SIG-M5 (cell line): ENCODE data around the gene PAFAH1B2.
"Not testable (repeated sequence)": the region's sequence is repeated elsewhere in the genome, so short reads cannot be mapped to it uniquely, and the experiment has no call there.

ENCODE experiments used
- DNase-seq: peaks from one replicate; lab custom pipeline; 2025; lab: John Stamatoyannopoulos, UW

The PAFAH1B2 gene

DNA sequence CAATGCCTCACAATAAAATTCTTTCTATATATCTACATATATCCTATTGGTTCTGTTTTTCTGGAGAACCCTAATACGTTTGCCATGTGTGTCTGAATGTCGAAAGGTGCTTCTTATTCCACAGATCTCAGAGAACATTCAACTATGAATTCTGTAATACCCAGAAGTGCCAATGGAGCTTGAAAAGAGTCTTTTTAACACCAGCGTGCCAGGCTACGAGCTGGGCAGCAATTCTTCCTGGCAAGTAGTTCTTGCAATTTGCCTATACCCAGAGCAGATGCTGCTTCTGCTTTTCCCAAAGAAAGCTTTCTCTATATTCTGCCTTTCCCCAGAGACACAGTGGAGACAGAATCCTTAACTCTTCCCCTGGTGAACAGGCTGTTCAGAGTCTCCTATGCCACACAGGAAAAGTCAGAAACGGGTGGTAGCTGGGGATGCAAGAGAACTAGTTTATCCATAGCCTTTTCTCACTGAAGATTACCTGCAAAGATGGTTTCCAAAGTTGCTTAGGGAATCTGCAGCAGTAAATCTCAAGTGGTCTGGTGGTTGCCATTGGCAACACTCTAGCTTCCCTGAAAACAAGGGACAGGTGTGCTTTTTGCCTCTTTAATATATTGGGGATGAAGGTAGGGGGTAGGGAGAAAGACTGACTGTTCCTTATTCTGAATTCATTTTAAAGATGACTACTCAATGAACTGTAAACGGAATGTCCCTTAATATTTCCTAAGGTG lies 16.8 kb upstream of the PAFAH1B2 start:
- DNase-seq: no peak

DNA sequence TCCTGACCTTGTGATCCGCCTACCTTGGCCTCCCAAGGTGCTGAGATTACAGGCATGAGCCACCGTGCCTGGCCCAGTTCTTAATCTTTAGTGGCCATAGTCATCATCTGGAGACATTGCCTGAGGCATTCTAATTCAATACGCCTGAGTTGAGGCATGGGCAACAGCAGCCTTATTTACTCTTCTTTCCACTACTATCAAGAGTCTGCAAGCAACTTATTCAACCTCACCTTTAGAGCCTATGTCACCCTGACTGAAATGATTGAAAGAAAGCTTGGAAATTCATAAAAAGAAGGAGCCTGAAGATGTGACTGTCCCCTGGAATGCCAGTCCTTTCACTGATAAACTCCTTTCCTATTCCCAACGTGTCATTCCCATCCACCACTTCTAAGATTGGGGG lies 15.8 kb upstream of the PAFAH1B2 start:
- DNase-seq: no peak

DNA sequence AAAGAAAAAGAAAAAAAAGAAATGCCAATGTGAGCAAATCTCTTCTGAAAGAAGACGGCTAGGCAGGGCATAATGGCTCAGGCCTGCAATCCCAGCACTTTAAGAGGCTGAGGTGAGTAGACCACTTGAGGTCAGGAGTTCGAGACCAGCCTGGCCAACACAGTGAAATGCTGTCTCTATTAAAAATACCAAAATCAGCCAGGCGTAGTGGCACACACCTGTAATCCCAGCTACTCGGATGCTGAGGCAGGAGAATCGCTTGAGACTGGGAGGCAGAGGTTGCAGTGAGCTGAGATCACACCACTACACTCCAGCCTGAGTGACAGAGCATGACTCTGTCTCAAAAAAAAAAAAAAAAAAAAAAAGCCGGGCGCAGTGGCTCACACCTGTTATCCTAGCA lies 13.7 kb upstream of the PAFAH1B2 start:
- not testable (repeated sequence) for DNase-seq

DNA sequence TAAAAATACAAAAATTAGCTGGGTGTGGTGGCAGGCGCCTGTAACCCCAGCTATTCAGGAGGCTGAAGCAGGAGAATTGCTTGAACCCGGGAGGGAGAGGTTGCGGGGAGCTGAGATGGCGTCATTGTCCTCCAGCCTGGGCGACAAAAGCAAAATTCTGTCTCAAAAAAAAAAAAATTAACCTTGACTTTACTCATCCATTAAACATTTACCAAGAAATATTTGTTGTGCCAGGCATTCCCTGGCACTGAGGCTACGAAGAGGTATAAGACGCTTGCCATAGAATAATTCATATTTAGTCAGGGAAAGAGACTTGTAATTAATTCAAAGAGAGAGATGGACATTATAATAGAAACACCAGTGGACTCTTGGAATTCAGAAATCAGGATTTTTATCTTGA lies 13.2 kb upstream of the PAFAH1B2 start:
- DNase-seq: no peak

DNA sequence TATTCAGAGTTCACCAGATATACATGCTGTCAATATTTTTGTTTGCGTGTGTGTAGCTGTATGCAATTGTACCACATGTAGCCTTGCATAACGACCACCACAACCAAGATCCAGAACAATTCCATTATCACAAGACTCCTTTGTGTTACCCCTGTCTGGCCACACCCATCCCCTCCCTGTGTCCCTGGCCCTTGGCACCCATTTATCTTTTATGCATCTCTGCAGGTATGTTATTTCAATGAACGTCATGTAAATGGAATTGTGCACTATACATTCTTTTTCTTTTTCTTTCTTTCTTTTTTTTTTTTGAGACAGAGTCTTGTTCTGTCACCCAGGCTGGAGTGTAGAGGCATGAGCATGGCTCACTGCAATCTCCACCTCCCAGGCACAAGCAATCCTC lies 9.7 kb upstream of the PAFAH1B2 start:
- DNase-seq: no peak

DNA sequence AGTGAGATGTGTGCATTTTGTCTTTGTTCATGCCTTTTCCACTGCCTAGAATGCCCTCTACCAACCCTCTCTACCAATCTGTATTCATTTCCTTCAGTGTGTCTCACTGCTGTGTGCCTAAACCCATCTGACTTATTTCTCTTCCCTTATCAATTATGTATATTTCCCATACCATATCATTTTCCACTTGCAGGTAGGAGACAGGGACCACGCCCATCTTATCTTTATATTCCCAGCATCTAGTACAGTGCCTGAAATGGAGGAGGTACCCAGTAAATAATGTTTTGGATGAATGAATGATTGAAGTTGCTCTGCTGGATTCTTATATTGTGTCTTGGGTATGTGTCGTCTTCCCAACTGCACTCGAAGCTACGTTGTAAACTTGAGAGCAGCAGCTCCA lies 9.1 kb upstream of the PAFAH1B2 start:
- not testable (repeated sequence) for DNase-seq

DNA sequence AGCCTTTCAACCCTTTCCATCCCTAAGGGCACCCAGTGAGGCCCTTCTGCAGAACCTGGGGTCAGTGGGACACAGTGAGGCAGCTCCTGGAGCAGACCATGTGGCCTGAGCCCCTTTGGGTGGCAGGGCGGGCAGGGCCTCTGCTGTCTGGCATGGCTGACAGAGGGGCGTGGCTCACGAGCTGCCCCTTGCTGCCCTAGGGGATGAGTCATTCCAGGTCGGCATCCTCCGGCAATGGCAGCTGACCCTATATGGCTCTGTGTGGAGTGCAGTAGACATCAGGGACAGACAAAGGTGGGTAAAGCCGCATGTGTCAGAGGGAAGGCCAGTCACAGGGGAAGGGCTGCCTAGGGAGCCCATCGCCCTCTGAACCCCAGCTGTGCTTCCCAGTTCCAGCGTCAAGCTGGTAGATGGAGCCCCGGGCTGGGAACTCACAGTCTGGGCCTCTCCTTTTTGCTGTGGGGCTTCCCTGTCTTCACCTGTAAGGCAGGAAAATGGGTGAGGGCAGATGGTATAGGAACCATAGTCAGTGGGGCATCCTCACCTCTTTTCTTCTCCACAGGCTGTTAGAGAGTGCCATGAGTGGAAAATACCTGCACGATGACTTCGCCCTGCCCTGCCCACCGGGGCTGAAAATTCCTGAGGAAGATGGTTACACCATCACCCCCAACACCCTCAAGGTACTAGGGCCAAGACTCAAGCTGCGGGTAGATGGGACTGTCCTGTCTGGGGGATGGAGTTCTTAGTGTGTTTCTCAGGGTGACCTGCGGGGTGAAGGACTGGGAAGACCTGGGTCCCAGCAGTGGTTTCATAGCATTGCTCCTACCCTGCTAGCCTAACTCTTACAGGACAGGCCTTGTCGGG lies 6.6 kb upstream of the PAFAH1B2 start:
- DNase-seq: not testable (repeated sequence)

DNA sequence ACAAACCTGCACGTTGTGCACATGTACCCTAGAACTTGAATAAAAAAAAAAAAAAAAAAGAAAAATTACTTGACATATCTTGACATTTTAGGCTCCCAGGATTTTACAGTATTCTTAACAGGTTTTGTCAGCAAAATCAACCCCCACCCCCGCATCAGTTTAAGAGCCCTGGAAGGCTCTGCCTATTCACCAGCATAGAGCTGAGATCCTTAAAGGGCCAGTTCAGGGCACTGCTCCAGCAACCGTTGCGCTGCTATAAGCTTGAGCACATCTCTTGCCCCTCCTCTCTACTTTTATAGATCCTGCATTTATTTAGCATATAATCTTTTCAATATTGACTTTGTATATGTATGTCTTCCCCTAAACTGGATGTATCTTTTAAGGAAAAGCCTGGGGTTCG lies 697 bp upstream of the PAFAH1B2 start:
- DNase-seq: no peak

DNA sequence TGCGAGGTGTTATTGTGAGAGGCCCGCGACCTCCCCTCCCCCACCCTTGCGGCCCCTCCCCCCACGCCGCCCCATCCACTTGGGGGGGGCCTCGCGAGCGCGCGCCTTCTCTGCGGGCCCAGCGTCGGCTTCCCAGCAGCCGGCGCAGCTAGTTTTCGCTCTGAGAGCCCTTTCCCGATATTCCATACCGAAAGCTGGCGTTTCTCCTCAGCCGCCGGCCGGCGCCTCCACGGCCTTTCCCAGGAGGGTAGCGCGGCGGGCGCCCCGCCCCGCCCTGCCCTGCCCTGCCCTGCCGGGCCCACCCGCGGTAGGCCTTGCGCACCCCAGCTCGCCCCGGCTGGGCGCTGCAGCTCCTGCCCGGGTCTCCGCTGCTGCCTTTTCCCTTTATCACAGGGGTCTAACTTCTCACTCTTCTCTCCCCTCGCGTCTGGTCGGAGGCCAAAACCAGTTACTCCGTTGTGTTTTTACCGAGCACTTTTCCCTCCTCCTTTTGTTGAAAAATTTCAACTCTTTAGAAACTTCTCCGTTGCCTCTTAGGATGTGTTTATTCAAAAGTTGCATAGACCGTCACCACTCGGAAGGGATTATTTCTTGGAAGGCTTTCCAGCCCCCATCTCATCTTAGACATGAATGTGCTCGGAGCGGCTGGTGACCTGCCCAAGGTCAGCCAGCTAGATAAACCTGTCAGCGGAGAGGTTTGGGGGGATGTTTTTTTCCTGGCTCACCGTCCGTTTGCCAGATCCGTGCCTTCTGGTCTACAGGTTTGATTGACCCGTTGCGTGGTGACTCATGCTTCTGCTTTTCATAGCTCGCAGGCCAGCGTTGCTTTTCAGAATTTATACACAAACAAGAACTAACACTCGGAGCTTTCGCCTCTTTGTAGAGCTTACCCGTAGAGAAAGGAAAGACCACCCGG lies 648 bp downstream of the PAFAH1B2 start:
- DNase-seq: no peak

DNA sequence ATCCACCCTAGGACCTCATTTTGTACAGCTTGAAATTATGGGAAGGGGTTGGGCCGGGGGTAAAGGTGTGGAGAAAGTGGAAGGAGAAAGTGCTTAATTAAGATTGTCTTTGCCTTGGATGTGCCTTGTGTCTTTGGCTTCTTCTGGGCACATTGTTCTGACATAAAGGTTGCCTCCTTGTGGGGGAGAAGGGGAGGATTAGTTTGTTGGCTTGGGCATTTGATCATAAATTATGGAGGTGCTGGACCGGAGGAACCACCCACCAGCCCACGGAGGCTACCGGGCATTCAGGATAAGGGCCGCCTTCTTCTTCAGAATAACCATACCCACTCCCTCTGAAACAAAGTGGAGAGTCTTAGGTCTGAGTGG lies 1.3 kb downstream of the PAFAH1B2 start:
- no peak for DNase-seq

DNA sequence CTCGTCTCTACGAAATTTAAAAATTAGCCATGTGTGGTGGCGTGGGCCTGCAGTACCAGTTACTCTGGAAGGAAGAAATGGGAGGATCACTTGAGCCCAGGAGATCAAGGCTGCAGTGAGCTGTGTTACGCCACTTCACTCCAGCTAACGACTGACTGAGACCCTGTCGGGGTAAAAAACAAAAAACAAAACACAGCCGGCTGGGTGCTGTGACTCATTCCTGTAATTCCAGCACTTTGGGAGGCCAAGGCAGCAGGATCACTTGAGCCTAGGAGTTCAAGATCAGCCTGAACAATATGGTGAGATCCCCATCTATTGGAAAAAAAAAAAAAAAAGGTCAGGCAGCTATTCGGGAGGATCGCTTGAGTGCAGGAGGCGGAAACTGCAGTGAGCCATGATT lies 2.4 kb downstream of the PAFAH1B2 start:
- no peak for DNase-seq

DNA sequence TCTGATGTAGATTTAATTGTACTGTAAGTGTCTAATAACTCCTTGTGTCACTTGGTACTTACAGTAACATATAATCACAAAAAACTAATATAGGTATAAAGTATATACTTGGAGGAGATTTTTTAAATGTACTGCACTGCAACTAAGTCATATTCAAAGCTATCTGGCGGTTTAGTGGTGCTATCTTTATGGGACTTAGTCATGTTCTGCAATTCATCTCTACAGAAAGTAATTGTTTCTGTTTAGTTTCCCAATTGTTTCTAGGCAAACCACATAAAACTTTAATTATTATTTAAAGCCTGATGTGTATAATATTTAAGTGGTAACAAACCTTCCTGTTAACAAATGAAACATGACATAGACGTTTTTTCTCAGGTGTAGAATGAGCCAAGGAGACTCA lies 8.0 kb downstream of the PAFAH1B2 start:
- no peak for DNase-seq

DNA sequence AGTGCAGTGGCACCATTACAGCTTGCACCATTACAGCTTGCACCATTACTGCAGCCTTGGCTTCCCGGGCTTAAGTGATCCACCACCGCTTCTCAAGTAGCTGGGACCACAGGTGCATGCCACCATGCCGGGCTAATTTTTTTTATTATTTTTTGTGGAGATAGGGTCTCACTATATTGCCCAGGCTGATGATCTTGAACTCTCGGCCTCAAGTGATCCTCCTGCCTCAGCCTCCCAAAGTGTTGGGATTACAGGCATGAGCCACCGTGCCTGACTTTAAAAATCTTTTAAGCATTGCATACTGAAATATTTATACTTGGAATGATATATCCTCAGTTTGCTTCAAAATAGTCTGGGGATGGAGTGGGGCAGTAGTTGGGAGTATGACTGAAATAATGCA lies 10.4 kb downstream of the PAFAH1B2 start:
- no peak for DNase-seq

DNA sequence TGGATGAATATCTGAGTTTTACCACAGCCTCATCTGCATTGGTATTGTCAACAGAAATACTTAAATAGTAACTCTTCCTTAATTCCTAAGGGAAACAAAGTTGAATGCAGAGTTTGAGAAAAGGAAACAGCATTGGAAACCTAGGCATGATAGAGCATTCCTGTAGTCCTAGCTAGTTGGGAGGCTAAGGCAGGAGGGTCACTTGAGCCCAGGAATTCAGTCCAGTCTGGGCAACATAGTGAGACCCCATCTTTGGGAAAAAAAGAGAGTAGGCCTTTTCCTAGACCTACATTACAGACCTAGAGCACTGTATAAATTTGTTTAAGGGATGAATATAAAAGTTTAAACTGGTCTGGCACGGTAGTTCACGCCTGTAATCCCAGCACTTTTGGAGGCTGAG lies 13.4 kb downstream of the PAFAH1B2 start:
- DNase-seq: no peak

DNA sequence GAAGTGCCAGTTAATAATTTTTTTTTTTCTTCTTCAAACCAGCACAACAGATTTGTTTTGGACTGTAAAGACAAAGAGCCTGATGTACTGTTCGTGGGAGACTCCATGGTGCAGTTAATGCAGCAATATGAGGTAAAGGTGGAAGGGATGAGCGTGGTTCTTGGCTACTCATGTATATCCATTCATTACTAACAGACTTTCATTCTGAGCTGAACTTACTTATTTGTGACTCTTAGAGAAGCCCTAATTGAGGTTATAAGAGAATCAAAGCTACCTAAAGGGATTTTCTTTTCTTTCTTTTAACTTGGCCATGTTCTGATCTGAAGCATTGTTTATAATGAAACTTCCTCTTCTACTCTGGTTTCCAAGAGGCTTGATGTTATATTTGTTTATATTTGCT lies 15.8 kb downstream of the PAFAH1B2 start:
- no peak for DNase-seq

DNA sequence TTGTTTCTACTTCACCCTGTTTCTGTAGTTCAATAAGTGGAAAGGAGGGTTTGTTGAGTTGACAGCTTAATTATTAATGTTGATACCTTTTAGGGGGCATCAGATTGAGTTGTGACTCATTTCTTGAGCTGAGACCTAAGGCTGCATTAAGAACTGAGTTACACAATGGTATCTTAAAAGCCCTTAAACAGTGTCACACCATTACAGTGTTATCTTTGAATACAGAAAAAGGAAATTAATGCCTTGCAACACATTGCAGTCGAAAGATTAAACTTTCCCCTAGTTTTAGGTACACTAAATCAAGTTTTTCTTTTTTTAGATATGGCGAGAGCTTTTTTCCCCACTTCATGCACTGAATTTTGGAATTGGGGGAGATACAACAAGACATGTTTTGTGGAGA lies 16.7 kb downstream of the PAFAH1B2 start:
- DNase-seq: no peak

DNA sequence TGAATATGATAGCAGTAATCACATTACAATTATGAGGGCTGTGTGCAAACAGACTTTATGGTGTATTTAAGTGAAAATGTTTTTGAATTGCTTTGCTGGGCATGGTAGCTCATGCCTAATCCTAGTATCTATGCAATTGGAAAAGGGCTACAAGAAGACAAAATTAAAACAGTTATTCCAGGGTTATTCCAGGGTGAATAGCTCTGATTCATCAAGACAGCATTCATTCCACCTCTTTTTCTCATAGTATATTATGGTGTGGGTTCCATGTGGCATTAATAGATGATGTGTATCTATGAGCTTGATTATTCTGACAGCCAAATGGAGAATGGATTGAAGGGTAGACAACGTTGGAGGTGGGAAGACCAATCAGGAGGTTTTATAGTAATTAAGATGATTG lies 22.4 kb downstream of the PAFAH1B2 start:
- no peak for DNase-seq

DNA sequence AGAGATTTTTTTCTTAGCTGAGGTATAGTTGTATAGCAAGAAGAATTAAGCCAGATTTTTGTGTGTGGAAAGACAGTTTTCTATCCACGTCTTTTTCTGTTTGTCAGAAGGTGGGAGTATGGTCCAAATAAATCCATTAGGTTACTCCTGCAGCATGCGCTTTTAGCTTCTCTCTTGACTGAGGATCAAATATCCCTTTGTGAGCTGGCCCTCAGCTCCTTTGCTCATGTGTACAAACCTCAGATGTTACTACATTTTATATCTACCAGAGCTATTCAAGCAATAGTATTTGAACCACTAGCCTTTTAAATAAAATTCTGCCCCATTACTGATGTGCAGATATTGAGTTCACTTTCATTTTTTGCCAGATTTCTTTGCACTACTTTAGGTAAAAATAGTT lies 25.6 kb downstream of the PAFAH1B2 start:
- no peak for DNase-seq

DNA sequence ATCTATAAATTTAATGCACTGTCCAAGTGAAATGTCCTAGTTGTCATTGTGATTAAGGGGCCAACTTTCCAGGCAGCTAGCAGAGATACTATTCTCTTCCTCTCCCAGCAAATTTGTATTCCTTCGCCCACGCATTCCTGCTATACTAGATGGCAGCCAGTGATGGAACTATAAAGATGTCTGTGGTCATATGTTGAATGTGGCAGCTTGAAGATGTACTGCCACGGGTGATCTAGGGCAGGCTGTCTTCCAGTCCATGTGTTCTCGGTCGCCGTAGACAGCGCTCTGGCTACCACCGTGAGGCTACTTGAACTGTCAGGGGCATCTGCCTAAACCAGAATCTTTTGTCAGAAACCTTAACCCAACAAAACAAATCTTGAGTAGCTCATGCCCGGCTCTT lies 26.1 kb downstream of the PAFAH1B2 start:
- no peak for DNase-seq

DNA sequence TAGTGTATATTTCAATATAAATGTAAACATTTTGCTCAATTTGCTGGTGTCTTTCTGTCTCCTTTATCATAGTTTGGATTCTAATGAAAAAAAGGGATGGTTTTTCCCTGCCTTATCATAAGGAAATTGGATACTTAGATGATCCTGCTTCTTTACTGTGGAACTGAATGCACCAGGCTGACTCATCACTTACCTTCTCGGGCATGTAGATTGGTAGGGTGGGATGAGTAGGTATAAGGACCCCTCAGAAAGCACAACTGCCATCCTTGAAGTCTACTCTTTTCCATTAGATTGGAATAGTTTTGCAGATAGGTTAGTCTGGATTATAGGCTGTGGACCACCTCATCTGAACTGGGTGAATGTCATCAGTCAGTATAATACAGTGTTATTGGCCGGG lies 26.9 kb downstream of the PAFAH1B2 start:
- no peak for DNase-seq

DNA sequence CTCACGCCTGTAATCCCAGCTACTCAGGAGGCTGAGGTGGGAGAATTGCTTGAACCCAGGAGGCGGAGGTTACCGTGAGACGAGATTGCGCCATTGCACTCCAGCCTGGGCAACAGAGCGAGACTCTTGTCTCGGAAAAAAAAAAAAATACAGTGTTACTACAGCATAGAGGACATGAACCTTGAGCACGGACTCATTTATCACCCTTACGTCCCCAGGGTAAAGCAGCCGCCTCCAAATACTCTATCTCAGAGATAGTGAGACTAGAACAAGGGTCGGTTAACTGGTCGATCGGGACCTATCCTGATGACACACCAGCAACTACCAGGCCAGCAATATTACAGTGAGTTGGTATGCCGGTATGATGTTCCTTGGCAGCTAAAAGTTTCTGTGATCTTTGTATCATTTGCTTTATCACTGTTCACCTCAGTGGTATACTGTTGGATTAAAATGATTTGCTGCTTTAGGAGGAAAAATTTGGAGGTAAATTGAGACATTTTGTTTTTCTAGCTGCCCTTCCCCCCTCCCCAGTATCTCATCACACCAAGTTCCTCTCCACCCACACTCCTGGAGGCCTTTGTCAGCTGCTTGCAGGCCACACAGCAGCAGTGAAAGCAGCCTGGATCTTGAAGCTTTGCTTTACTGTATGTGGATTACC lies 27.4 kb downstream of the PAFAH1B2 start:
- DNase-seq: no peak
